ENCODE results near the gene STK25. TPM values are rescaled to one million over a fixed set of nuclear protein-coding genes. Genes with fewer than 3 reads are reported as not detected.

STK25 gene
- total and polyA plus RNA-seq, 10 of the 15 experiments (the other 5 are each of a cell fraction or from before 2014, with no cell fraction given), result 6.0 to 154 (median 89.3) TPM

DNA sequence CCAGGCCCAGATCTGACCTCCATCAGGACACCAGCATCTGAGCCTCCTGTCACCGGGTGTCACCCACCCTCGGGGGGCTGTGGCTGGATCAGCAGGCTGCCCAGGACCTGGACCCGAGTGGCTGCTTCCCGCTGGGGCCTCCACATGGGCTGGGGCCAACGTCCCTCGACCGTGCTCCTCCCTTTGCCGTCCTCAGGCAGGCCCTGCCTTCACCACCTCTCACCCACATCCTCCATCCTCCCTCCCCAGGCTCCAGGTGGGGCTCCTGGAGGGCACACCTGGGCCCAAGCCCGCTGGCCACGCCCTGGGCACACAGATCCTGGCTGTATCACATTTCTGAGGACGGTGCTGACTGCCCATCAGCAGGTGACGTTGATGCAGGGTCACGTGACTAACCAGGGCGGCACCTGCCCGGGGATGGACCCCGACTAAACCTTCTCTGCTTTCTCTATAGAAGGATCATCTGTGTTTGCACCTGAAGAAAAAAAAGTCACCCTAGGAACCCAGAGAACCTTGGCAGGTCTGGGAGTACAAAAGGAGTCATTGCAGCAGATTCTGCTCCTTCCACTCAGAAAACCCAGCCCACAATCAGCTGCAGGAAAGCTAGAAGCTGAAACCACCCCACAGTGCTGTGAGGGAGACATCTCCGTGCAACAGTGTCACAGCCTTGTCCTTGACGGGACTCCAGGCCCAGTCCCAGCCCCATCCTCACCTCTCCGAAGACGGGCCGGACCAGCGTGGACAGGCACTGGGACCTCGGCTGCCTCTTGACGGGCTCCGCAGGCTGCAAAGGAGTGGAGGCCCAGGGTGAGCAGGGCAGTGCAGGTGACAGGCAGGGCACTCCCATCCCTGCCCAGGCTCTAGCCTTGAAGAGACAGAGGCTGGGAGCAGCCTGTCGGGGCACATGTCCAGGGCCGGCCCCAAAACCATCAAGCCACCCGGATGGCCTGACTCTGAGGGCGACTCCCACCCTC lies 11.2 kb downstream of the STK25 start:
- Histone ChIP-seq H3K4me2 (ENCODE audit: control insufficient read depth, insufficient read depth) (no peak overlapping the region), H3K9me3 (replicated peaks; ENCODE audit: control insufficient read depth, insufficient read depth, low read length) (no peaks in the 10 kb centered on the region), H4K20me1 (ENCODE audit: control insufficient read depth, insufficient read depth) (no peaks in the 10 kb centered on the region), H3K27me3 (replicated peaks in 1 of 2; ENCODE audit: control insufficient read depth in 2 of 2, insufficient read depth in 2 of 2, low read length in 1 of 2) (no peaks in the 10 kb centered on the region), H3K79me2 (ENCODE audit: control insufficient read depth, insufficient read depth, low read length) (no peaks in the 10 kb centered on the region), H2AFZ (ENCODE audit: control insufficient read depth, low read depth, low read length) (no peak overlapping the region), H3K36me3 (ENCODE audit: control insufficient read depth in 2 of 2, insufficient read depth in 2 of 2, low read length in 1 of 2) (peaks cover 2 to 17% of the 10 kb centered on the region in 2 experiments; a peak in 3 of 4 replicates), H3K27ac (ENCODE audit: control insufficient read depth, insufficient read depth) (no peak overlapping the region), H3K4me1 (ENCODE audit: control insufficient read depth, insufficient read depth, low read length) (no peaks in the 10 kb centered on the region), H3K4me3 (no peak overlapping the region), H3K9ac (ENCODE audit: control insufficient read depth, insufficient read depth, low read length) (no peak overlapping the region)
- BruUV-seq (replicated peaks), result no TSS peak
- in situ Hi-C loops (cut with MboI), result no loop called here
- POLR2A ChIA-PET, result no interaction called here
- WGBS (ENCODE audit: insufficient coverage, insufficient replicate concordance, low lambda C conversion rate, missing lambda C conversion rate), result 96% methylated on average over 27 of the region's 29 CpGs
- RAD21 ChIA-PET (ENCODE audit: unreplicated experiment), result no interaction called here
- ATAC-seq (no peak), DNase-seq (ENCODE audit: low read depth, low spot score) (no peak), FAIRE-seq (no peak)
- intact Hi-C loops (cut with micrococcal nuclease; ENCODE audit: unreplicated experiment), result no loop called here
- TF ChIP-seq, protein P1, sequence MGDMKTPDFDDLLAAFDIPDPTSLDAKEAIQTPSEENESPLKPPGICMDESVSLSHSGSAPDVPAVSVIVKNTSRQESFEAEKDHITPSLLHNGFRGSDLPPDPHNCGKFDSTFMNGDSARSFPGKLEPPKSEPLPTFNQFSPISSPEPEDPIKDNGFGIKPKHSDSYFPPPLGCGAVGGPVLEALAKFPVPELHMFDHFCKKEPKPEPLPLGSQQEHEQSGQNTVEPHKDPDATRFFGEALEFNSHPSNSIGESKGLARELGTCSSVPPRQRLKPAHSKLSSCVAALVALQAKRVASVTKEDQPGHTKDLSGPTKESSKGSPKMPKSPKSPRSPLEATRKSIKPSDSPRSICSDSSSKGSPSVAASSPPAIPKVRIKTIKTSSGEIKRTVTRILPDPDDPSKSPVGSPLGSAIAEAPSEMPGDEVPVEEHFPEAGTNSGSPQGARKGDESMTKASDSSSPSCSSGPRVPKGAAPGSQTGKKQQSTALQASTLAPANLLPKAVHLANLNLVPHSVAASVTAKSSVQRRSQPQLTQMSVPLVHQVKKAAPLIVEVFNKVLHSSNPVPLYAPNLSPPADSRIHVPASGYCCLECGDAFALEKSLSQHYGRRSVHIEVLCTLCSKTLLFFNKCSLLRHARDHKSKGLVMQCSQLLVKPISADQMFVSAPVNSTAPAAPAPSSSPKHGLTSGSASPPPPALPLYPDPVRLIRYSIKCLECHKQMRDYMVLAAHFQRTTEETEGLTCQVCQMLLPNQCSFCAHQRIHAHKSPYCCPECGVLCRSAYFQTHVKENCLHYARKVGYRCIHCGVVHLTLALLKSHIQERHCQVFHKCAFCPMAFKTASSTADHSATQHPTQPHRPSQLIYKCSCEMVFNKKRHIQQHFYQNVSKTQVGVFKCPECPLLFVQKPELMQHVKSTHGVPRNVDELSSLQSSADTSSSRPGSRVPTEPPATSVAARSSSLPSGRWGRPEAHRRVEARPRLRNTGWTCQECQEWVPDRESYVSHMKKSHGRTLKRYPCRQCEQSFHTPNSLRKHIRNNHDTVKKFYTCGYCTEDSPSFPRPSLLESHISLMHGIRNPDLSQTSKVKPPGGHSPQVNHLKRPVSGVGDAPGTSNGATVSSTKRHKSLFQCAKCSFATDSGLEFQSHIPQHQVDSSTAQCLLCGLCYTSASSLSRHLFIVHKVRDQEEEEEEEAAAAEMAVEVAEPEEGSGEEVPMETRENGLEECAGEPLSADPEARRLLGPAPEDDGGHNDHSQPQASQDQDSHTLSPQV (IDR thresholded peaks at IDR 0.05), result no peak
- no peak for TF ChIP-seq RAD51 (IDR thresholded peaks at IDR 0.05)
- TF ChIP-seq ZNF207 (IDR thresholded peaks at IDR 0.05; ENCODE audit: borderline replicate concordance), result no peak
- TF ChIP-seq KAT2A (conservative IDR thresholded peaks at IDR 0.05; ENCODE audit: control insufficient read depth, low read depth, low read length), result no peak
- no peak for TF ChIP-seq KDM1A (IDR thresholded peaks at IDR 0.05; ENCODE audit: borderline replicate concordance)
- no peak for TF ChIP-seq JUND (IDR thresholded peaks at IDR 0.05; ENCODE audit: low read depth, low read length)
- no peak for TF ChIP-seq SREBF1 (IDR thresholded peaks at IDR 0.05; ENCODE audit: low read length)
- no peak for TF ChIP-seq MTA3 (IDR thresholded peaks at IDR 0.05; ENCODE audit: borderline replicate concordance, low read length)
- CTCF ChIA-PET, result no interaction called here
- SMC1A ChIA-PET (ENCODE audit: uncharacterized antibody, unreplicated experiment), result no interaction called here
